GM19193 (cell line): ENCODE data around the gene SELENOO.

Source experiments
- POLR2A ChIP-seq: IDR thresholded peaks from 4 replicates; pipeline ENCODE4 v1.6.1; 2011; ENCODE audit not compliant: insufficient read depth, insufficient read length; ENCODE audit errors: extremely low read depth

SELENOO gene

DNA sequence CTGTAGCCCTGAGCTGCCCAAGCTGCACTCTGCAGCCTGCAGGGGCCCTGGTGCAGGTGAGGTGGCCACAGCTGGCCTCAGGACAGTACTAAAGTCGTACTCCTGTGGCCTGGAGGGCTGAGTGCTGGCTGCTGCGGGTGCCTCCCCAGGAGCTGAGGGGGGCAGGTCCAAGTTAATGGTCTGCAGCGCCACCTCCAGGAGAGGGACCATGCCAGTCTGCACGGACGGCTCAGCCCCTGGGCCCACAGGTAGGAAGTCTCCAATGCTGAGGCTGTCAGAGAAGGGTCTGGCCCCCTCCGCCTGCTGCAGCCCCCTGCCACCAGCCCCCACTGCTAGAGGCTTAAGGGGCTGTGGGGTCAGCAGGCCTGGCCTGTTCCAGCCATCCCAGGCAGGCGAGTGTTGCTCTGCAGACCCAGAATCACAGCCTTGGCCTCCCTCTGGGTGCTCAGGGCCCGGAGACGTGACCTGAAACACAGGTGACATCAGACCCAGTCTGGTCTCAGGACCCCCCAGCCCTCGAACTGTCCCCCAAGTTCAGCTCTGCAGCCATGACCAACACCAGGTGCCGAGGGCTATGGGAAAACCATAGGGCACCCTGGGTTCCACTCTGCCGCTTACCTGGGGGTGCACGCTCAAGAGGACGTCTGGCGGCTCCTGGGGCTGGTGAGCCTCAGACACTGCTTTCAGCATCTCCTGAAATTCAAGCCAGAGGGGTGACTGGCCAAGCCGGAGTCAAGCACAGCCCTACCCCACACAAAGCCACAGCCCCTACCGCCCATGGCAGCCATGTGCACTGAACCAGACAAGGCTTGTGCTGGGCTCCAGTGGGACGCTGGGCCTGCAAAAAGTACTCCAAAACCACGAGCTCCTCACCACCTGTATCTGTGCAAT lies 20.8 kb downstream of the SELENOO start:
- no peak for TF ChIP-seq POLR2A

DNA sequence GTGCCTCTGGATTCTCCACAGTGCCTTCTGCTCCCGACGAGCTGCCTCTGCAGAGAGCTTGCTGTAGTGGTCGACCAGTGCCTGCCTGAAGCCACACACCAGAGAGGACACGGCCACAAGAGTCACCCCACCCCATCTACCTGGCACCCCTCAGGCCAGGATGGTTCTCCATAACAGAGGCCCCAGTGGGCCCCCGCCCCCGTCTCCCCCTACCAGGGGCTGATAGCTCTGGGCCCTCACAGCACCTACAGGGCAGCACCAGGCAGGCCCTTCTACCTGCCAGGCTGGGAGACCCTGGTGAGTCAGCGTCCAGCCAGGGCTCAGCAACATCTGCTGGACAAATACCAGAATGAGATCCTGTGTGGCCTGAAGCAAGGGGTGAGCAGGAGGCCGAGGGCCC lies 21.7 kb downstream of the SELENOO start:
- TF ChIP-seq POLR2A, result no peak

DNA sequence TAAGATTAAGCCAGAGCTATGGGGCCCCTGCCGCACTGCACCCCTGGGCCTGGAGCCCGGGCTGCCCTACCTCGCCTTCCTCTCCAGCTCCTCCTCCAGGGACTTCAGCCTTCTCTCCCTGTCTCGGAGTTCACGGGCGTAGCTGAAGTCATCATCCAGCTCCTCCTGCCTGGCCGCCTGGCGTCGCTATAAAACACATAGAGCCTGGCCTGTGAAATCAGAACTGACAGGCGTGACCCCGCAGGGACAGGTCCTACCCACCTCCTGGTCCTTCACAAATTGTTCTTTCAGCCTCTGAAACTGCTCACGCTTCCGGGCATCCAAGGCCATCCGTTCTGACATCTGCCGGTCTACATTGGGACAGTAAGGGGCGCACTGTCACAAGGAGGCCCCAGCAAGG lies 23.3 kb downstream of the SELENOO start:
- no peak for TF ChIP-seq POLR2A

DNA sequence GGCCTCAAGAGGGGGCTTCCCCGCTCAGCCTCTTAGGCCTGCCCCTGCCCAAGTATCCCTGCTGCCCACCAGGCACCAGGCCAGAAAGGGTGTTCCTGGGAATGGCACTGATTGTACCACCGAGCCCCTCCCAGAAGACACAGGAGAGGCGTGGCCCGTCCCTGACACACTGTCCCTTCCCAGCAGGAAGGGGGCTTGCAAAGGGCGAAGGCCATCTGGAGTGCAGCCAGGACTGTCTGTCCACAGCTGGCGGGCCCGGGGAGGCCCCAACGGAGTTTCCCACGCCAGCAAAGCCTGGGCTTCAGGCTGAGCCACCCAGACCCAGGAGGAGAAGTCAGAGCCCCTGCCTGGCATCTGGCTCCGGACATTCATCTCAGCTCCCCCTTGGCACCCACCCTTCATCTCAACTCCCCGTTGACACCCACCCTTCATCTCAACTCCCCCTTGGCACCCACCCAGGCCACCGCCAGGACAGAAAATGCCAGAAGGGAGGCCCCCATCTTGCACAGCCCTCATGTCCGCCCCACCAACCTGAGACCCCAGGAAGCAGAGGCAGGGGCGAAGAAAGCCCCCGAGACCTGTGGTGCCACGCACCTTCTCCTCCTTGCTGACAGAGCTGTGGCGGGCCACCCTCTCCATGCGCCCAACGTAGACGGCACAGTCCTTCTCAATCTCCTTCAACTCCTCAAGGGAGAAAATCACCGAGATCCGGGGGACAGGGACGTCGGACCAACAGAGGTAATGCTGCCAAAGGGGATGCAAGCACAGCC lies 24.6 kb downstream of the SELENOO start:
- no peak for TF ChIP-seq POLR2A

DNA sequence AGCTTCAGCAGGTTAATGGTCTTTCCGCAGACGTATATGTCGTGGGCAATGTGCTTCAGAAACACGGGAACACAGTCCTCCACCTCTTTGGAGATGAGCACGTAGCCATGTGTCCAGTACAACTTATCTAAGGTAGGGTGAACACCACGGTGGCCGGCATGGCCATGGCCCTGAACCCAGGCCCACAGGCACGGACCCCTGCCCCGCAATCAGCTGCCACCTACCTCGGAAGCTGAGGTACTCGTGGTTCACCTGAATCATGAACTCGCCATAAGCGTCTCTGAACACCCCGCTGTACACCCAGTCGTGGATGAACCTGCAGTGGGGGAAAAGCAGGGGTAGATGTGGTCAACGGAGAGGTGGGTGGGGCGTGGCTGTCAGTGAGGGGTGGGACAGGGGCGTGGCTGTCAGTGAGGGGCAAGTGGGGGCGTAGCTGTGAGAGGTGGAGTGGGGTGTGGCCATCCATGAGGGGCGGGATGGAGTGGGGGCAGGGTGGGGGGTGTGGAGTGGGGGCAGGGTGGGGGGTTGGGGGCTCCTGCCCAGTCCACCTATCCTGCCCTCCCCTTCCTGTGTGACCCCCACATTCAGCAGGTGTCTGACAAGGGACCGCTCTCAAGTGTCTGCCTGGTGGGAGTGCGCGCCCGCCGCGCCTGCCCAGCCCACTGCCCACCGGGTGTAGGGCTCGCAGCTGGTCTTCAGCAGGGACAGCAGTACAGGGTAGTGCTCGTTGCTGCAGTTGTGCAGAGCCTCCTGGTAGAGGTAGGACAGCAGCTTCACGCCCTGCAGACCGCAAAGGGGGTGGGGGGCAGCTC lies 25.5 kb downstream of the SELENOO start:
- TF ChIP-seq POLR2A, result no peak

DNA sequence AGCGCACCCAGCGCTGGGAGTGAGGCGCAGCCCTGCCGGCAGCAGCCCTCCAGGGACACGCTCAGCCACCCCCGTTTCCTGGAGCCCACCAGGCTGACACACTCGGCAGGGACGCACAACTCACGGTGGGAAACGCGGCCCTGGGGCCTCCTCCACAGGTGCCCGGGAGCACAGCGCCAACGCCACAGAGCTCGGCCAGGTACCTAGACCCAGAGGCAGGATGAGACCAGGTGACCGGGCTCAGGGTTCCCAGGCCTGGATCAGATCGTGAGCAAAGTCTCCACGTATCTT lies 26.0 kb downstream of the SELENOO start:
- no peak for TF ChIP-seq POLR2A

DNA sequence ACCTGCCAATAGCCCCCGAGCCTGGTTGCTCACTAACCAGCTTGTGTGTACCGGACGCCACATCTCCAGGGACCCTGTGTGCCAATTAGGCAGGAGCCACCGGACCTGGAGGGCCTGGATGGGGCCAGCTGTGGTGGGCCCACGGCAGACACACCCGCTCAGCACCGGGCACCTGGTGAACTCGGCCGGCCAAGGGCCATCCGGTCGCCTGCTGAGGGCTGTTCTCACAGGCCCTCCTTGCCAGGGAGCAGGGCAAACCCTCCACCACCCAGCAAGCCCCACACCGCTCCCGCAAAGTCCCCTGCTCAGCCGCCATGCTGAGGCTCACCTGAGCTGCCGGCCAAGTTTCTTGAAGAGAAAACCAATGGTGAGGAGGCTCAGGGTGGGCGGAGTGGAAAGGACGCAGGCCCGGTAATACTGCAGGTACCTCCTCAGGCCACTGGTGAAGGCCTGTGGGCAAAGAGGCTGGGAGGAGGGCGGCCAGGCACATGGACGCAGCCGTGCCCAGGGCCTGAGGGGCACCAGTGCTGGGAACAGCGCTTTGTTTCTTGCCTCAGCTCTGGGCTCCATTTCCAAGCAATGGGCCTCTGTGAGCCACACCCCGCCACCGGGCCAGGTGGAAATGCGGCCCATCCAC lies 26.9 kb downstream of the SELENOO start:
- no peak for TF ChIP-seq POLR2A

DNA sequence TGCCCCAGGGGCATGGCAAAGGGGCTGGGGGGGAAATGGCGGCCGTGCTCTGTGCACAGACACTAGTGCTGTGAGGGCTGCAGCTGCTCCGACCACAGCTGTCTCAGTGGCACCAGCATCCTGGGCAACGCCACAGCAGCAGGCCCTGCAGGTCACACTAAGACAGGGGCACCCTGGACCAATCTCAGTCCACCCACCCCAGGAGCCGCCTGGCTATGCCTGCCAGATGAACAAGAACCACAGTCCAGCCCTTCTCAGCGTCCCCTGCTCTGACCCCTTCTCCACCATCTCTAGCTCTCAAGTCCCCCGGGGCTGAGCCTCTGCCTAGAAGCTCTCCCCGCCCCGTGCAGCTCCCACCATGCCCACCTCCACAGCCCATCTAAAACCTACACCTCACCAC lies 27.6 kb downstream of the SELENOO start:
- no peak for TF ChIP-seq POLR2A

DNA sequence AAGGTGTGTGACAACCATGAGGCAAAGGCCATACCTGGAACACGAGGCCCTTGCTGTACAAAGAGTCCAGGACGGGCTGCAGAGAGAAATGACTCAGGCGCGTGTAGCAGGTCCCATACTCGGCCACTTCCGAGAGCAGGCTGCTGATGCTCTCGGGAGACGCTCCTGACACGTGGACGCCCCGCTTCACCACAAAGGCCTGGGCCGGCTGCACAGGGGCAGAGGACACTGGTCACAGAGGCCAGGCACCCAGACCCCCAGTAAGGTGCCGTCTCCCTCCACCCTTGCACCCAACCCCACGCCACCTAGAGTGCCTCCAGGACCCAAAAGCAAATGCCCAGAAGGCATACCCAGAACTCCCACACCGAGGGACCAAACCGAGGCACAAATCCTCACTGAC lies 28.6 kb downstream of the SELENOO start:
- TF ChIP-seq POLR2A, result no peak

DNA sequence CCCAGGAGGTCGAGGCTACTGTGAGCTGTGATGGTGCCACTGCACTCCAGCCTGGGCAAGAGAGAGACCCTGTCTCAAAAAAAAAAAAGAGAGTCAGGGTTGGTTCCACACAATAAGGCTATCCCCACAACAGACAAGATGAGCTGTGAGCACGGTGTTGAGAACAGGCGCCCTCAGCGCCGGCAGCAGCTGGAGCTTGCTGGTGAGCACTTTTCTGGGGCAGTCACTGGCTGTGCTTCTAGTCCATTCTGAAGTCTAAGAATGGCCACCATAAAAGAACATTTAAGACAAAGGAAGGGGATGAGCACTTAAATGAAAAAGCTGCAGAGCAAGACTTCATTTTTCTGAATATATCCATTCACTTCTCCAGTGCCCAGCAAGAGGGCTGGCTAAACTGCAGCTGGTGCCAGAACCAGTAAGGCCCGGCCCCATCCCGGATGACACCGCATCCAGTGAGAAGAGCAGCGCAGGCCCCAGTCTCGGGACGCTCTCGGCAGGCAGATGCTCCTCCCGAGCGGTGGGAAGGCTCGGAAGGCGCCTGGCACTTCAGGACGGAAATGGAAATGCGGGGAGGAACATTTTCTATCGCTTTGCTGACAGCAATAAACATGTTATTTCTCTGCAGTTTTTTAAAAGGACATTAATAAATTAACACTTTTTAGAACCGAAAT lies 31.8 kb downstream of the SELENOO start:
- no peak for TF ChIP-seq POLR2A

DNA sequence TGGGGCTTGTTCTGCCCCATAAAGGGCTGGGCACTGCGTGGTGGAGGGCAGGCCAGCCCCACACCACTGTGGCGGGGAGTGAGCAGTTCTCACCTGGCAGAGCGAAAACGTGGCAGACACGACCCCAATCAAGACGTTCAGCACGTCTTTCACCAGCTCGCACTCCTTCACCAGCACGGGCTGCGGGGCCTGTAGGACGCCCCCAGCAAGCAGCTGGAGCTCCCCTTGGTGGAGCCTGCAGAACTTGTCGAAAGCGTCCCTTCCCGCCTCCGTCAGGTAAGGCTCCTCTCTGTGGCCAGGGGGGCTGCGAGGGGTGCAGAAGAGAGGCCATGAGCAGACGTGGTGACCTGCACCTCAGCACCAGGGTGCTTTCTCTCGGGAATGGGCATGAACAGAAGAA lies 32.4 kb downstream of the SELENOO start:
- TF ChIP-seq POLR2A, result no peak

DNA sequence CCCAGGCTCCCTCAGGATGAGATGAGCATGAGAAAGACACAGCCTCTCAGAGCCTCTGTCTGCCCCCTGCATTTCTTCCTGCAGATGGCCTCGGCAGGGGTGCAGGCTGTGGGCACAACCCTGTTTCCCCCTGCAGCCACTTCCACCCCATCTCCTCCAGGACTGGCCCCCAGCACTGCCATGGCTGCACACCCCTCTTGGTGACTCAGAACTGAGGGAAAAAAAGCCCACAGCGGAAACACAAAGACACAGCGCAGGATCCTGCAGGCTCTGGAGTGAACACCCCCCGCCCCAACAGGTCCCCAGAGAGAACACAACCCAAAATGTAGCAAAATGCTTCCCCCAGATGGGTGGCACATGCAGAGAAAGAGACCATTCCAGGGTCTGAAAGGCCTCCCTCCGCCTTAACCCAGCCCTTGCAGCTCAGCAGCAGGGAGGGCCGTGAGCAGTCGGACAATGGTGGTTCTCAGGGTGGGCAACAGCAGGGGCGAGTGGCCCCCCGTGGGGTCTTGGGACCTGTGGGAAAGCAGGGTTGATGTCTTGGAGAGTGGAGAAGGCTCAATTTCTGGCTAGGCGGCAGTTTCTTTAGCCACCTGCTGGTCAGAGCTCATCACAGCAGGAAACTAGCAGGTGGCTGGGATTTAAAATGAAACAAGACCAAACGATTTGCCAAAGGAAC lies 36.1 kb downstream of the SELENOO start:
- TF ChIP-seq POLR2A, result no peak

DNA sequence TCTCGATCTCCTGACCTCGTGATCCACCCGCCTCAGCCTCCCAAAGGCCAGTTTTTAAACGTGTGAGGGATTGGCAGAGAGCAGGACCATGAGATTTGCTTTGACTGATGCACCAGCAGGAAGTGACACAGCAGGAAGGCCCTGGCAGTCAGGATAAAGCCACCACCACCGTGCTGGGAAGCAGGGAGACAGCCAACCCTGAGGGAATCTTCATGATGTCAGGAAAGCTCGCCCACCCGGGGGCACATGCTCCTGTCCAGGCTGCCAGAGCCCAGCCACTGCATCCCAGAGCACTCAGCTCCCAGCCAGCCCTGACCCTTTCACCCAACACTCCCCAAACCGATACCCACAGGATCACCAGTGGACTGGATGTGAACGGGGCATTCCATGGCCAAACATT lies 37.9 kb downstream of the SELENOO start:
- no peak for TF ChIP-seq POLR2A
